Activated T-cell treated with anti-CD3 and anti-CD28 coated beads, Interleukin-2, amount 50 U/mL, for 48 hours (primary cell): Measurements from ENCODE around the gene HEPACAM2.

ENCODE experiments used
- DNase-seq, 2 experiments: peaks; one replicate each; pipeline ENCODE4 v3.0.0-alpha.2; 2020

HEPACAM2 gene

GRCh38 chr7:93146472-93147141 lies 79.7 kb downstream of the HEPACAM2 start:
- DNase-seq, result peak in 1 of 2 experiments; percentile 22

- DNase-seq, result no peak
Measured at GRCh38 chr7:93146036-93146435, 80.2 kb downstream of the HEPACAM2 start.

GRCh38 chr7:93145354-93145753 lies 80.9 kb downstream of the HEPACAM2 start:
- no peak for DNase-seq

- no peak for DNase-seq
Measured at GRCh38 chr7:93142127-93142526, 84.1 kb downstream of the HEPACAM2 start.

- DNase-seq, result no peak
Measured at GRCh38 chr7:93140582-93141191, 85.6 kb downstream of the HEPACAM2 start.

- no peak for DNase-seq
Measured at GRCh38 chr7:93138576-93138975, 87.7 kb downstream of the HEPACAM2 start.
